DOHH2 (cell line): ENCODE results near the gene PYCR2.
"Not testable (repeated sequence)": the region's sequence is repeated elsewhere in the genome, so short reads cannot be mapped to it uniquely, and the experiment has no call there.

Source experiments
- CTCF ChIP-seq: fragments of 200-600 bp; sonication (generic); IDR thresholded peaks from one replicate; pipeline ENCODE4 v1.5.1; 2014; ENCODE audit warnings: antibody characterized with exemption, mild to moderate bottlenecking, low read depth, low read length; ENCODE audit not compliant: poor library complexity, severe bottlenecking
- EZH2phosphoT487 ChIP-seq: fragments of 200-600 bp; sonication (generic); IDR thresholded peaks from 2 replicates; pipeline ENCODE4 v1.6.1; 2017; ENCODE audit warnings: borderline replicate concordance, mild to moderate bottlenecking, antibody characterized with exemption, low read length, moderate library complexity, mixed read lengths

GRCh38 chr1:225936086-225936485 lies 12.0 kb upstream of the PYCR2 start:
- TF ChIP-seq CTCF, EZH2phosphoT487: not testable (repeated sequence)
